HepG2 (cell line): Measurements from ENCODE around the gene WDR87.

Source experiments
- HCFC1 ChIP-seq: fragments of 150-350 bp; IDR thresholded peaks from 2 replicates; pipeline ENCODE4 v1.6.1; 2014; ENCODE audit warnings: low read depth, low read length
- KDM4B ChIP-seq: sonication (generic); formaldehyde crosslinking; IDR thresholded peaks from 2 replicates; pipeline ENCODE4 v1.4.0; 2020; ENCODE audit warnings: missing genetic modification reagents
- PBX3 ChIP-seq: sonication (generic); formaldehyde crosslinking; IDR thresholded peaks from 2 replicates; pipeline ENCODE4 v1.8.1; 2023; ENCODE audit warnings: missing genetic modification reagents, inconsistent platforms, borderline replicate concordance
- SALL2 ChIP-seq: sonication (generic); formaldehyde crosslinking; IDR thresholded peaks from 2 replicates; pipeline ENCODE4 v1.8.1; 2023; ENCODE audit warnings: mild to moderate bottlenecking, missing genetic modification reagents, inconsistent platforms
- TF ChIP-seq, protein P1 (sequence below), 2 experiments: sonication (generic) in 1 of 2; formaldehyde crosslinking in 1 of 2; IDR thresholded peaks; 2 replicates each; pipeline versions ENCODE4 v1.4.0 to v1.6.1; 2016 to 2020; ENCODE audit warnings: borderline replicate concordance in 1 of 2, low read depth in 1 of 2, mild to moderate bottlenecking in 1 of 2, missing genetic modification reagents in 1 of 2

DNA sequence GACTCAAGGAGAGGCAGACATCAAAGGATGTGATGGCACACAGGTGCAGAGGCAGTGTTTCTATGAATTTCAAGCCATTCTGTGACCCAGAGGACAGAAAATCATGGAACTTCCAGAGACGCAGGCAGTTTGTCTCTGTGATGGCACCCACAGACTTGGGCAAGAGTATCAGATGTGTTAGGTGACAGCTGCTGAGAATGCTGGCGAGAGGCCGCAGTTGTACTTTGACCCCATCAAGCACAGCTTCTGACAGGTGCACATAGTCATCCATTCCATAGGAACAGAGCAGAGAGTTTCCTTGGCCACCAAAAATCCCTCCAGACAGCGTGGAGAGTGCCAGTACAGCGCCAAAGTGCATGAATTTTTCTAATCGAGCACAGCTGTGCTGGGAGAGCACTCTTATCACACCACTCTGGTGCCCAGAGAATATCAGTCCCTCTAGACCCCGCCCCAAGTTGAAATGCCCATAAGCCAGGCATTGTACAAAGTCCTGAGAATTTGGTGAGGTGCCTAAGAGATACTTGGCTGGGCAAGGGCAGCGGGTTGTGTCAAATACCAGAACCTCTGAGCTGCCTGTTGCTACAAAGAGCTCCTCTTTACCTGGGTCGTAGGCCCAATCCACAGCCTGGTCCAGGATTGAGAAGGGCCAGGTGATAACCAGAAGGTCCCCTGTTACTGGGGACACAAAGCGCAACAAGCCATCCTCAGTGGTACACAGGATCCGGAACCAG lies 12.4 kb downstream of the WDR87 start:
- TF ChIP-seq, protein P1, sequence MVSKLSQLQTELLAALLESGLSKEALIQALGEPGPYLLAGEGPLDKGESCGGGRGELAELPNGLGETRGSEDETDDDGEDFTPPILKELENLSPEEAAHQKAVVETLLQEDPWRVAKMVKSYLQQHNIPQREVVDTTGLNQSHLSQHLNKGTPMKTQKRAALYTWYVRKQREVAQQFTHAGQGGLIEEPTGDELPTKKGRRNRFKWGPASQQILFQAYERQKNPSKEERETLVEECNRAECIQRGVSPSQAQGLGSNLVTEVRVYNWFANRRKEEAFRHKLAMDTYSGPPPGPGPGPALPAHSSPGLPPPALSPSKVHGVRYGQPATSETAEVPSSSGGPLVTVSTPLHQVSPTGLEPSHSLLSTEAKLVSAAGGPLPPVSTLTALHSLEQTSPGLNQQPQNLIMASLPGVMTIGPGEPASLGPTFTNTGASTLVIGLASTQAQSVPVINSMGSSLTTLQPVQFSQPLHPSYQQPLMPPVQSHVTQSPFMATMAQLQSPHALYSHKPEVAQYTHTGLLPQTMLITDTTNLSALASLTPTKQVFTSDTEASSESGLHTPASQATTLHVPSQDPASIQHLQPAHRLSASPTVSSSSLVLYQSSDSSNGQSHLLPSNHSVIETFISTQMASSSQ (IDR thresholded peaks at IDR 0.05; ENCODE audit: low read depth) = no peak
- TF ChIP-seq, protein P1 (CRISPR knock-in tag; IDR thresholded peaks at IDR 0.05; ENCODE audit: borderline replicate concordance) = no peak
- no peak for TF ChIP-seq KDM4B
- no peak for TF ChIP-seq PBX3 (CRISPR knock-in tag)
- TF ChIP-seq HCFC1 = no peak
- no peak for TF ChIP-seq SALL2
